Parathyroid adenoma (tissue), 2 donors: Measurements from ENCODE around the gene ARFRP1.

ENCODE experiments used
- H2AFZ ChIP-seq: fragments of 300-600 bp; sonication (generic); one replicate; pipeline ENCODE4 v1.7.0; 2017; ENCODE audit warnings: antibody characterized with exemption, mild to moderate bottlenecking
- H3K27ac ChIP-seq: fragments of 300-600 bp; sonication (generic); one replicate; pipeline ENCODE4 v1.7.0; 2017
- H3K27me3 ChIP-seq: fragments of 300-600 bp; sonication (generic); one replicate; pipeline ENCODE4 v1.7.0; 2017; ENCODE audit warnings: low read length; ENCODE audit not compliant: control insufficient read depth, insufficient read depth
- H3K36me3 ChIP-seq: fragments of 300-600 bp; sonication (generic); one replicate; pipeline ENCODE4 v1.7.0; 2017; ENCODE audit warnings: low read length; ENCODE audit not compliant: control insufficient read depth, insufficient read depth
- H3K4me1 ChIP-seq: fragments of 300-600 bp; sonication (generic); one replicate; pipeline ENCODE4 v1.7.0; 2017; ENCODE audit warnings: control low read depth
- H3K4me2 ChIP-seq: fragments of 300-600 bp; sonication (generic); one replicate; pipeline ENCODE4 v1.7.0; 2017; ENCODE audit warnings: low read length
- H3K4me3 ChIP-seq: fragments of 300-600 bp; sonication (generic); one replicate; pipeline ENCODE4 v1.7.0; 2017; ENCODE audit warnings: low read depth, low read length
- H3K79me2 ChIP-seq: fragments of 300-600 bp; sonication (generic); one replicate; pipeline ENCODE4 v1.7.0; 2017; ENCODE audit warnings: control low read depth
- H3K9ac ChIP-seq: fragments of 300-600 bp; sonication (generic); one replicate; pipeline ENCODE4 v1.7.0; 2017; ENCODE audit warnings: mild to moderate bottlenecking
- H3K9me3 ChIP-seq: fragments of 300-600 bp; sonication (generic); one replicate; pipeline ENCODE4 v1.7.0; 2017; ENCODE audit warnings: low read length; ENCODE audit not compliant: control insufficient read depth
- CTCF ChIP-seq: fragments of 300-600 bp; sonication (generic); IDR thresholded peaks from one replicate; pipeline ENCODE4 v1.7.0; 2017; ENCODE audit warnings: antibody characterized with exemption, mild to moderate bottlenecking
- donor health status: primary hyperparathyroidism.

ARFRP1 gene

GRCh38 chr20:63679799-63680305 lies 27.9 kb downstream of the ARFRP1 start:
- no peak overlapping the region for H2AFZ ChIP-seq
- no peak overlapping the region for H3K4me3 ChIP-seq
- H3K4me1 ChIP-seq, result no peaks in the 10 kb centered on the region
- H3K4me2 ChIP-seq, result no peak overlapping the region
- H3K27me3 ChIP-seq, result no peaks in the 10 kb centered on the region
- no peak overlapping the region for H3K27ac ChIP-seq
- no peaks in the 10 kb centered on the region for H3K9me3 ChIP-seq
- no peak for TF ChIP-seq CTCF
- no peak overlapping the region for H3K9ac ChIP-seq
- no peaks in the 10 kb centered on the region for H3K79me2 ChIP-seq
- H3K36me3 ChIP-seq, result no peaks in the 10 kb centered on the region

- Histone ChIP-seq H2AFZ (no peak overlapping the region), H3K4me3 (no peak overlapping the region), H3K4me1 (no peaks in the 10 kb centered on the region), H3K79me2 (no peaks in the 10 kb centered on the region), H3K36me3 (no peaks in the 10 kb centered on the region), H3K9ac (no peak overlapping the region), H3K4me2 (no peak overlapping the region), H3K27me3 (no peaks in the 10 kb centered on the region), H3K27ac (no peak overlapping the region), H3K9me3 (no peaks in the 10 kb centered on the region)
- no peak for TF ChIP-seq CTCF
Measured at GRCh38 chr20:63678667-63679465, 28.9 kb downstream of the ARFRP1 start.

GRCh38 chr20:63678071-63678470 lies 29.7 kb downstream of the ARFRP1 start:
- Histone ChIP-seq H3K4me1 (no peaks in the 10 kb centered on the region), H2AFZ (no peak overlapping the region), H3K9me3 (no peaks in the 10 kb centered on the region), H3K9ac (no peak overlapping the region), H3K36me3 (no peaks in the 10 kb centered on the region), H3K27me3 (no peaks in the 10 kb centered on the region), H3K27ac (no peak overlapping the region), H3K79me2 (no peaks in the 10 kb centered on the region), H3K4me2 (no peak overlapping the region), H3K4me3 (no peak overlapping the region)
- TF ChIP-seq CTCF, result no peak

GRCh38 chr20:63675681-63676368 lies 32.0 kb downstream of the ARFRP1 start:
- no peak overlapping the region for H3K4me2 ChIP-seq
- no peak overlapping the region for H3K9ac ChIP-seq
- H3K4me1 ChIP-seq, result no peaks in the 10 kb centered on the region
- H3K79me2 ChIP-seq, result no peaks in the 10 kb centered on the region
- no peak overlapping the region for H2AFZ ChIP-seq
- H3K9me3 ChIP-seq, result no peaks in the 10 kb centered on the region
- no peaks in the 10 kb centered on the region for H3K36me3 ChIP-seq
- no peak overlapping the region for H3K4me3 ChIP-seq
- H3K27me3 ChIP-seq, result no peaks in the 10 kb centered on the region
- no peak overlapping the region for H3K27ac ChIP-seq
- TF ChIP-seq CTCF, result no peak
